ENCODE measurements around the gene CRHR2.

GRCh38 chr7:30687604-30688003 lies 5.3 kb upstream of the CRHR2 start:
- TF ChIP-seq POLR2A (IDR thresholded peaks at IDR 0.05) (no peak), CTCF (IDR thresholded peaks at IDR 0.05) (no peak)
